HUES64 (cell line): ENCODE results near the gene HBQ1.
"Not testable (repeated sequence)": the region's sequence is repeated elsewhere in the genome, so short reads cannot be mapped to it uniquely, and the experiment has no call there.

Experiments used
- H3K27ac ChIP-seq: 2 replicates; pipeline ENCODE4 v1.7.0; 2013; ENCODE audit warnings: low read depth, low read length, inconsistent platforms
- H3K27me3 ChIP-seq: 2 replicates; pipeline ENCODE4 v1.6.1; 2013; ENCODE audit warnings: mild to moderate bottlenecking, low read length; ENCODE audit not compliant: insufficient read depth
- H3K36me3 ChIP-seq: 2 replicates; pipeline ENCODE4 v1.6.1; 2013; ENCODE audit warnings: mild to moderate bottlenecking, low read length; ENCODE audit not compliant: insufficient read depth
- H3K4me1 ChIP-seq: 2 replicates; pipeline ENCODE4 v1.6.1; 2013; ENCODE audit warnings: mild to moderate bottlenecking, low read length, moderate library complexity; ENCODE audit not compliant: insufficient read depth
- H3K4me3 ChIP-seq: 2 replicates; pipeline ENCODE4 v1.5.1; 2013; ENCODE audit warnings: mild to moderate bottlenecking, low read length, moderate library complexity
- H3K9ac ChIP-seq: 2 replicates; pipeline ENCODE4 v1.6.1; 2013; ENCODE audit warnings: mild to moderate bottlenecking, low read depth, low read length
- H3K9me3 ChIP-seq: 2 replicates; pipeline ENCODE4 v1.6.1; 2013; ENCODE audit warnings: low read depth, low read length; ENCODE audit not compliant: insufficient read depth
- WGBS: fragments of 150-250, 120-280 bp; methylation state at CpG from one replicate; pipeline ENCODE4 v1.1.7; 2013; ENCODE audit warnings: missing lambda C conversion rate; 5-methylcytosine and 5-hydroxymethylcytosine counted together

The HBQ1 gene

DNA sequence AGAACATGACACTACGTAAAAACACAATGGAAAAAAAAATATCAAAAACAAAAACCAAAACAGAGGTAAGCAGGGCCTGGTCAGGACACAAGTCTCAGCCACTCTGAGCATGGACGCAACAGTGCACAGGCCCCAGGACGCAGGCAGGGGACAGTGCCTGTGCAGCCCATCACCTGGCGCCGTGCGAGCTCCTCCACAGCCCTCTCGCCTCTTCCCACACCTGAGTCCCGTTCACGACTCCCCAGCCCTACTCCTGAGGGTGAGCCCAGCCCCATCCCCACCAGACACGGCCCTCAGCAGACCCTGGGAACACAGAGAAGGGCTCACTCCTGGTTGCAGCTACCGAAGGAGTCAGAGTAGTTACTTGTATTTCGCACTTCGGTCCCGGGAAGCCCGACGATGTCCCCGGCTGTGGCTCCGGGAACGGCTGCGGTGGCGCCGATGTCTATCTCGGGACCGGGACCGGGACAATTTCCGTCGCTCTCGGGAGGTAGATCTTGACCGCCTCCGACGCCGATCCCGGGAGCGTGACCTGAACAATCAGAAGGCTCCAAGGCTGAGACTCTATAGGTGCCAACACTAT lies 9.4 kb downstream of the HBQ1 start:
- WGBS, result 96% methylated on average over 34 of the region's 34 CpGs
- peaks cover 84% of the 10 kb centered on the region for H3K36me3 ChIP-seq
- H3K4me1 ChIP-seq, result no peaks in the 10 kb centered on the region
- no peak overlapping the region for H3K4me3 ChIP-seq
- no peak overlapping the region for H3K27ac ChIP-seq
- H3K9me3 ChIP-seq, result no peaks in the 10 kb centered on the region
- H3K9ac ChIP-seq, result no peak overlapping the region
- H3K27me3 ChIP-seq, result no peaks in the 10 kb centered on the region

DNA sequence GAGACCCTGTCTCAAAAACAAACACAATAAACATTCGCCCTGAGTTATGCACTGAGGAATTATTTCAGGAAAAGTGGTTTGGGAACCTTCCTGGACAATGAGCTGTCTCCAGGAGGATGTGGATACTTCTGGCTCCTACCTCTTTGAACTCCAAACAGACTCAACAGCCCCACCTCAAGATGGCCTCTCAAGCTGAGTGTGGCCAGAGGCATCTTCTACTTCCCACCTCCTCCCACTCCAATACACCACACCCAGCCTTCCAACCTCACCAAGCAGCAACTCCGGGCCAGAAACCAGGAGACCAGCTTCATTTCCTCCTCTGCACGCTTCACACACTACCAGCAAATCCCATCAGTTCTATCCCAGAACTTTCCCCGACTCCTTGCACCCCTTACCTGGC lies 11.6 kb downstream of the HBQ1 start:
- Histone ChIP-seq H3K4me1 (no peaks in the 10 kb centered on the region), H3K27me3 (no peaks in the 10 kb centered on the region), H3K27ac (no peak overlapping the region), H3K9ac (no peak overlapping the region), H3K9me3 (no peaks in the 10 kb centered on the region), H3K4me3 (no peak overlapping the region), H3K36me3 (peaks cover 96% of the 10 kb centered on the region)
- WGBS, result 95% methylated on average over 3 of the region's 4 CpGs

DNA sequence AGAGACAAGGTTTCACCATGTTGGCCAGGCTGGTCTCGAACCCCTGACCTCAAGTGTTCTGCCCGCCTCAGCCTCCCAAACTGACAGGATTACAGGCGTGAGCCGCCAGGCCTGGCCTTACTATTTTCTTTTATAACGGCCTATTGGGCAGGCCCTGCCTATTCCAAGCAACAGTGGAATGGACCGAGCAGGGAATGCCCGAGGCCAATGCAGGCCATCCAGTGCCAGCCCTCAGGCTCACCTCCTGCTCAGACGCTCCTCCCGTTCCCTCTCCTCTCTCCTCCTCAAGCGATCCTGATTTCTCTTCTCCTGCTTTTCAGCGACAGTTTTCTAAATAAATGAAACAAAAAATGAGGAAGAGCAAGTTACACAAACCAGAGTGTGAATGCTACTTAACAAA lies 12.4 kb downstream of the HBQ1 start:
- Histone ChIP-seq H3K9ac (no peak overlapping the region), H3K4me3 (no peak overlapping the region), H3K27ac (no peak overlapping the region), H3K36me3 (peaks cover 99% of the 10 kb centered on the region), H3K27me3 (no peaks in the 10 kb centered on the region), H3K9me3 (no peaks in the 10 kb centered on the region), H3K4me1 (no peaks in the 10 kb centered on the region)
- WGBS, result 93% methylated on average over 11 of the region's 11 CpGs

DNA sequence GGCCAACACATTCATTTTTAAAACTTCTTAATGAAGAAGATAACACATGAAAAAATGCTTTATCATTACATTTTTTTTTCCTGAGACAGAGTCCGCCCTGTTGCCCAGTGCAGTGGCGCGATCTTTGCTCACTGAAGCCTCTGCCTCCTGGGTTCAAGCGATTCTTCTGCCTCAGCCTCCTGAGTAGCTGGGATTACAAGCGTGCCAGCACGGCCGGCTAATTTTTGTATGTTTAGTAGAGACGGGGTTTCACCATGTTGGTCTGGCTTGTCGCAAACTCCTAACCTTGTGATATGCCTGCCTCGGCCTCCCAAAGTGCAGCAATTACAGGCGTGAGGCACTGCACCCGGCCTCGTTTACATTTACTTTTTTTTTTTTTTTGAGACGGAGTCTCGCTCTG lies 13.2 kb downstream of the HBQ1 start:
- Histone ChIP-seq H3K9me3 (no peaks in the 10 kb centered on the region), H3K4me1 (no peaks in the 10 kb centered on the region), H3K27me3 (no peaks in the 10 kb centered on the region), H3K27ac (no peak overlapping the region), H3K9ac (no peak overlapping the region), H3K36me3 (peaks cover 98% of the 10 kb centered on the region), H3K4me3 (no peak overlapping the region)
- 95% methylated on average over 15 of the region's 15 CpGs for WGBS

DNA sequence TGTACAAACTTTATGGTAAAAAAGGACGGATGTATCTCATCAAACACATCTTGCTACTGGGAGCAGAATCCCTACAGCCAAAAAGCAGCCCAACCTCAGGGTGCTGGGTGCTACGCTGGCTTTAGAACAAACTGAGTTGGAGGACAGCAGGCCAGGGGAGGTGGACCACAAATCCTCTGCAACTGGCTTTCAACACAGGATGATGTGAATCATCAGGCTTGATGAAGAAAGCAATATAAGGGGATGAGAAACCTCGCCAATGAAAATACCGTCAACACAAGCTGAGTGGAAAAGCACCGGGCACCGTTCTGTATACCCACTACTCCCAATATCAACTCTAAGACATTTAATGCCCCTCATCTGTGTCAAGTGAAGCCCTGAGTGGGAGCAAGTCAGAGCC lies 14.3 kb downstream of the HBQ1 start:
- whole genome bisulfite sequencing, result 94% methylated on average over 6 of the region's 6 CpGs

DNA sequence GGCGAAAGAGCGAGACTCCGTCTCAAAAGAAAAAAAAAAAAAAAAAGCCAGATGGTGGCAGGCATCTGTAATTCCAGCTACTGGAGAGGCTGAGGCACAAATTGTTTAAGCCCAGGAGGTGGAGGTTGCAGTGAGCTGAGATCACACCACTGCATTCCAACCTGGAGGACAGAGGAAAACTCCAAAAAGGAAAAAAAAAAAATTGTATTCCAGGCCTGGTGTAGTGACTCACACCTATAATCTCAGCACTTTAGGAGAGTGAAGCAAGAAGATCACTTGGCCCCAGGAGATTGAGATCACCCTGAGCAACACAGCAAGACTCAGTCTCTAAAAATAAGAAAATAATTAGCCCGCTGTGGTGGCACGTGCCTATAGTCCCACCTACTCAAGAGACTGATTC lies 20.1 kb downstream of the HBQ1 start:
- no peaks in the 10 kb centered on the region for H3K9me3 ChIP-seq
- H3K4me3 ChIP-seq, result no peak overlapping the region
- H3K4me1 ChIP-seq, result no peaks in the 10 kb centered on the region
- H3K9ac ChIP-seq, result no peak overlapping the region
- H3K27ac ChIP-seq, result no peak overlapping the region
- peaks cover 87% of the 10 kb centered on the region for H3K36me3 ChIP-seq
- WGBS, result 94% methylated on average over 5 of the region's 5 CpGs
- H3K27me3 ChIP-seq, result no peaks in the 10 kb centered on the region

More for the DNA sequence above, 14.3 kb downstream of the HBQ1 start:
- H3K27ac ChIP-seq, result no peak overlapping the region
- no peaks in the 10 kb centered on the region for H3K9me3 ChIP-seq
- peaks cover 97% of the 10 kb centered on the region for H3K36me3 ChIP-seq
- H3K9ac ChIP-seq, result no peak overlapping the region
- no peak overlapping the region for H3K4me3 ChIP-seq
- no peaks in the 10 kb centered on the region for H3K27me3 ChIP-seq
- no peaks in the 10 kb centered on the region for H3K4me1 ChIP-seq

DNA sequence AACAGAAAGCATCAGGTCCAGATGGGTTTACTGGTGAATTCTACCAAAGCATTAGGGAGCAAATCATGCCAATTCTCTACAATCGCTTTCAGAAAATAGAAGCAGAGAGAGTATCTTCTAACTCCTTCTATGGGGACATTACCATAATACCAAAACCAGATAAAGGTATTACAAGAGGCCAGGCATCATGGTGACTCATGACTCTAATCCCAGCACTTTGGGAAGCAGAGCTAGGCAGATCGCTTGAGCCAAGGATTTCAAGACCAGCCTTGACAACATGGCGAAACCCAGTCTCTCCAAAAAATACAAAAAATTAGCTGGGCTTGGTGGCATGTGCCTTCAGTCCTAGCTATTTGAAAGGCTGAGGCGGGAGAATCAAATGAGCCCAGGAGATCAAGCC lies 23.0 kb downstream of the HBQ1 start:
- peaks cover 87% of the 10 kb centered on the region for H3K36me3 ChIP-seq
- 97% methylated on average over 4 of the region's 4 CpGs for WGBS

DNA sequence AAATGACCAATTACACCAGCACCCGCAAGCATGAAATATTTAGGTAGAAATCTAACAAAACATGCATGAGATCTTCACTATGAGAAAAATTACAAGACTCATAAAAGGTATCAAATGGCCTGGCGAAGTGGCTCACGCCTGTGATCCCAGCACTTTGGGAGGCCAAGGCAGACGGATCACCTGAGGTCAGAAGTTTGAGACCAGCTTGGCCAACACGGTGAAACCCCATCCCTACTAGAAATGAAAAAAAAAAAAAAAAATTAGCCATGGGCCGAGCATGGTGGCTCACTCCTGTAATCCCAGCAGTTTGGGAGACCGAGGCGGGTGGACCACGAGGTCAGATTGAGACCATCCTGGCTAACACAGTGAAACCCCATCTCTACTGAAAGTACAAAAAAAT lies 23.8 kb downstream of the HBQ1 start:
- H3K9ac ChIP-seq, H3K27ac ChIP-seq, H3K4me3 ChIP-seq, H3K4me1 ChIP-seq, H3K27me3 ChIP-seq, H3K9me3 ChIP-seq: not testable (repeated sequence)
- 95% methylated on average over 9 of the region's 9 CpGs for WGBS
- H3K36me3 ChIP-seq, result peaks cover 87% of the 10 kb centered on the region

More for the DNA sequence above, 23.0 kb downstream of the HBQ1 start:
- Histone ChIP-seq H3K9me3 (no peaks in the 10 kb centered on the region), H3K27me3 (no peaks in the 10 kb centered on the region), H3K4me1 (no peaks in the 10 kb centered on the region), H3K27ac (no peak overlapping the region), H3K9ac (no peak overlapping the region), H3K4me3 (no peak overlapping the region)

DNA sequence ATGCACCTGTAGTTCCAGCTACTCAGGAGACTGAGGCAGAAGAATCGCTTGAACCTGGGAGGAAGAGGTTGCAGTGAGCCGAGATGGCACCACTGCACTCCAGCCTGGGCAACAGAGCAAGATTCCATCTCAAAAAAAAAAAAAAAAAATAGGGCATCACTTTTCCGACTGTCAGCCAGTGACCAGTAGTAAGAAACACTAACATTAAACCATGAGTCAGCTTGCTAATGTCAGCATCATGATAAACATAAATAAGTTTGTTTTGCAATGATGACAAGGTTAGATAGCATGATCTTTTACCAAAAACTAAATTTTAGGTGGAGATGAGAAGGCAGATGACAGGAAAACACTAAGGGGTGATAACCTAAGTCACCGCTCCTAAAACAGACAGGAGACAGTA lies 29.1 kb downstream of the HBQ1 start:
- H3K27ac ChIP-seq, H3K4me1 ChIP-seq, H3K9ac ChIP-seq, H3K9me3 ChIP-seq, H3K4me3 ChIP-seq, H3K27me3 ChIP-seq: not testable (repeated sequence)
- 97% methylated on average over 3 of the region's 4 CpGs for WGBS
- H3K36me3 ChIP-seq, result peaks cover 91% of the 10 kb centered on the region

DNA sequence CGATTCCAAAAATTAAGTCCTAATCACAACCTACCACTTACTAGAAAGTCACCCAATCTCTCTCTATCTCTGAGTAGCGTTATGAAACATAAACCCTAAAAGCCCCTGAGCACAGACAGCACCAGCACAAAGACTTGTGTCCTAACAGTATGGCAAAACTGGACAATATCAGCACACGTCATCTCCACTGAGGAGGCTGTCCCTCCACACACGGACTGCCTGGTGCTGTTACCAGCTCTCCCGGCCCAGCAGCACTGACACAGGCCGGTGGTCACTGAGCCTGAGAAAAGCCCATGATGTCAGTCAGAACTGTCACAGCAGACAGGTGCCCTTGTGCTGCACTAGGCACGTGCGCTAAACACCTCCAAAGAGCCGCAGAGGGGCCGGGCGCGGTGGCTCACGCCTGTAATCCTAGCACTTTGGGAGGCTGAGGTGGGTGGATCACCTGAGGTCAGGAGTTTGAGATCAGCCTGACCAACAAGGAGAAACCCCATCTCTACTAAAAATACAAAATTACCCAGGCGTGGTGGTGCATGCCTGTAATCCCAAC lies 31.4 kb downstream of the HBQ1 start:
- not testable (repeated sequence) for H3K9me3 ChIP-seq, H3K4me1 ChIP-seq, H3K4me3 ChIP-seq, H3K27ac ChIP-seq, H3K27me3 ChIP-seq, H3K9ac ChIP-seq
- peaks cover 90% of the 10 kb centered on the region for H3K36me3 ChIP-seq
- WGBS, result 94% methylated on average over 14 of the region's 14 CpGs

DNA sequence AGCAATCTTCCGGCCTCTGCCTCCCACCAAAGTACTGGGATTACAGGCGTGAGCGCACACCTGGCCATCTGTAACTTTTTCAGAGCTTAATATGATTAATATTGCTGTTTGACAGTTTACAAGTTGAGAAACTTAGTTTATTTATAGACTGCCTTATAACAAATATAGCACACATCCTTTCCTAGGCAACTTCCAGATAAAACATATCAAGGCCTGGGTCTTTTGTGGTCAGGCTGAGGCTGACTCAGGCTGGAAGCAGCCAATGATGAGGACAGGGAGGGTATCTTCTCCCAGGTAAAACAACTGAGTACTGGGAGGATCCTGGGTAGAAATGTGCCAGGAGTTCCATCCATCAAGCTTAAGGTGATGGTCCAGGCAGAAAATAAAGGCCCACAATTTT lies 32.7 kb downstream of the HBQ1 start:
- H3K9me3 ChIP-seq, result no peaks in the 10 kb centered on the region
- no peak overlapping the region for H3K9ac ChIP-seq
- H3K36me3 ChIP-seq, result peaks cover 89% of the 10 kb centered on the region
- H3K4me3 ChIP-seq, result no peak overlapping the region
- H3K27ac ChIP-seq, result no peak overlapping the region
- H3K27me3 ChIP-seq, result no peaks in the 10 kb centered on the region
- no peaks in the 10 kb centered on the region for H3K4me1 ChIP-seq
- WGBS, result 91% methylated on average over 3 of the region's 3 CpGs

DNA sequence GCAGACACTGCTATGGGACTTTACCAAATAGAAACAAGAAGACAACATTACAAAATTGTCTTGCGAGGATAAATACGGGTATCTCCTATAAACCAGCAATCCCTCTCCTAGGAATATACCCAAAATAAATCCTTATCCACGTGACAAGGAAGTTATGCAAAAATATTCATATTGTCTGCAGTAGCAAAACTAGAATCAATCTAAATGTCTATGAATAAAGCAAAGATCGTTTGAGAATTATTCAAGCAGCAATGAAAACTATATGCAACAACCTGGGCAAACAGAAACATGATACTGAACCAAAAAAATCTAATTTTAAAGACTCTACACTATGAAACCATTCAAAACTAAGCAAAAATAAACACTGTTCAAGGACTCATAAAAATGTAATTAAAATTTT lies 39.8 kb downstream of the HBQ1 start:
- 95% methylated on average over 4 of the region's 4 CpGs for WGBS
- Histone ChIP-seq H3K36me3 (peaks cover 95% of the 10 kb centered on the region), H3K9ac (no peak overlapping the region)

More for the DNA sequence above, 39.8 kb downstream of the HBQ1 start:
- Histone ChIP-seq H3K9me3 (no peaks in the 10 kb centered on the region), H3K27ac (no peak overlapping the region), H3K27me3 (no peaks in the 10 kb centered on the region), H3K4me1 (no peaks in the 10 kb centered on the region), H3K4me3 (no peak overlapping the region)
